ENCODE measurements around the gene ABCG8. TPM values are rescaled to one million over a fixed set of nuclear protein-coding genes. Genes with fewer than 3 reads are reported as not detected.

ABCG8 gene
- total RNA-seq, 2 donors from 2014 or later: not detected

- H3K27me3 Mint-ChIP-seq: peaks cover 0 to 5% of the 10 kb centered on the region in 2 donors
- H3K4me3 Mint-ChIP-seq: no peak overlapping the region
- ATAC-seq: no peak
- no peak for DNase-seq (ENCODE audit: low spot score)
- no peaks in the 10 kb centered on the region for H3K36me3 Mint-ChIP-seq
- no peaks in the 10 kb centered on the region for H3K9me3 Mint-ChIP-seq
- no peaks in the 10 kb centered on the region for H3K4me1 Mint-ChIP-seq (ENCODE audit: low read depth in 2 of 2)
- H3K27ac Mint-ChIP-seq: no peak overlapping the region
Observed at GRCh38 chr2:43814711-43815110, 24.1 kb upstream of the ABCG8 start.

GRCh38 chr2:43818761-43819160, 20.0 kb upstream of the ABCG8 start:
- Mint-ChIP-seq H3K36me3 (no peaks in the 10 kb centered on the region), H3K4me1 (ENCODE audit: low read depth in 2 of 2) (no peaks in the 10 kb centered on the region), H3K9me3 (no peaks in the 10 kb centered on the region), H3K27ac (no peak overlapping the region), H3K27me3 (peaks cover 15 to 26% of the 10 kb centered on the region in 2 donors), H3K4me3 (no peak overlapping the region)
- no peak for DNase-seq (ENCODE audit: low spot score)
- ATAC-seq: no peak

DNA sequence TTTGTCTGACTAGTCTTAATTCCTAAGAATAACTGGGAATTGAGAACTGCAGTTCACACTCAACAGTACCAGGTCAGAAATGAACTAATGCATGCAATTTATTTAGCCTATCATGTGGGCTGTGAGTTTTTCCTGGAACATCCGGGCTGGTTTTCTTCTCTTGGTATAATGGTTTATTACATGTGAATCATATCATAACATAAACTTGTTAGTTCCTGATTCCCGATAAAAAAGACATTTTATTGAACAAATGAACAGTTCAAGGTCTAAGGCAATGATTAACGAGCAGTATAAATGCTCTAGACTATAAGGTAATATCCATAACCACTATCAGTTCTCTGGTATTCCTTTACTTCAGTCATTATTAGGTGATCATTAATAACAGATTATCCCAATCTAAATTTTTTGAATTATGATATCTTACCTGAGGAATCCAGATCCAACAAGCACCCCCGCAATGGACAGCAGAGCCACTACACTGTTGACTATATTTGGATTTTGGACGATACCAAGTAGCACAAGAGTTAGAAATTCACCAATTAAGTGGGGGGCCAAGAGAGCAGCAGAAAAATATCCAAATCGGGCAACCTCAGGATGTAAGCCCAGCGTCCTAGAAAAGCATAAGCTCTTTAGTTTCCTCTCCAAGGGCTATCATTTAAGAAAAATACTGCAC, 19.1 kb upstream of the ABCG8 start:
- Mint-ChIP-seq H3K27ac (no peak overlapping the region), H3K36me3 (no peaks in the 10 kb centered on the region), H3K4me3 (no peak overlapping the region), H3K9me3 (no peaks in the 10 kb centered on the region), H3K4me1 (ENCODE audit: low read depth in 2 of 2) (no peaks in the 10 kb centered on the region), H3K27me3 (peaks cover 15 to 27% of the 10 kb centered on the region in 2 donors)
- ATAC-seq: no peak
- DNase-seq (ENCODE audit: low spot score): no peak

DNA sequence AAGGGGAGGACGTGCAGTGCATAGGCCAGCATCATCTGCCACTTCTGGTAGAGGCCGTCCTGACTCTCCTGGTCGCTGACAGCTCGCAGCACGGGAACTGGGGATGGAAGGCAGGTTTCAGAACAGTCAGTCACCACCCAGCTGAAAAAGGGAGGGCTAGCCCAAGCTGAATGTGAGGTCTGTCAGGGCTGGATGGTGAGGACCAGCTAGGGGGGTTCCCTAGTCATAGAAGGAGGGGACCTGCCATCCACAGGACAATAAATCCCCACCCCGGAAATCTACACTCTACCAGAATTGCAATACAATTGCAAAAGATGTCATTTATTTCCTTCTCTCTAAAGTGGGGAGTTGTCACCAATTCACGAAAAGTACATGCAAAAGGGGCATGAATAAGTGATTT, 15.9 kb upstream of the ABCG8 start:
- H3K27me3 Mint-ChIP-seq: peaks cover 15 to 25% of the 10 kb centered on the region in 2 donors
- DNase-seq (ENCODE audit: low spot score) (no peak), ATAC-seq (no peak)
- no peak overlapping the region for H3K4me3 Mint-ChIP-seq
- no peaks in the 10 kb centered on the region for H3K36me3 Mint-ChIP-seq
- H3K4me1 Mint-ChIP-seq (ENCODE audit: low read depth in 2 of 2): no peaks in the 10 kb centered on the region
- H3K27ac Mint-ChIP-seq: no peak overlapping the region
- H3K9me3 Mint-ChIP-seq: no peaks in the 10 kb centered on the region

- Mint-ChIP-seq H3K4me1 (ENCODE audit: low read depth in 2 of 2) (no peaks in the 10 kb centered on the region), H3K4me3 (no peak overlapping the region), H3K9me3 (no peaks in the 10 kb centered on the region), H3K27me3 (peaks cover 15 to 25% of the 10 kb centered on the region in 2 donors), H3K27ac (no peak overlapping the region), H3K36me3 (no peaks in the 10 kb centered on the region)
- ATAC-seq (no peak), DNase-seq (ENCODE audit: low spot score) (no peak)
Observed at GRCh38 chr2:43823751-43824150, 15.0 kb upstream of the ABCG8 start.

GRCh38 chr2:43824512-43824911, 14.3 kb upstream of the ABCG8 start:
- H3K9me3 Mint-ChIP-seq: no peaks in the 10 kb centered on the region
- no peaks in the 10 kb centered on the region for H3K4me1 Mint-ChIP-seq (ENCODE audit: low read depth in 2 of 2)
- H3K27ac Mint-ChIP-seq: no peak overlapping the region
- no peaks in the 10 kb centered on the region for H3K36me3 Mint-ChIP-seq
- ATAC-seq (no peak), DNase-seq (ENCODE audit: low spot score) (no peak)
- no peak overlapping the region for H3K4me3 Mint-ChIP-seq
- H3K27me3 Mint-ChIP-seq: peaks cover 20 to 27% of the 10 kb centered on the region in 2 donors

- no peak overlapping the region for H3K4me3 Mint-ChIP-seq
- H3K4me1 Mint-ChIP-seq (ENCODE audit: low read depth in 2 of 2): no peaks in the 10 kb centered on the region
- no peak overlapping the region for H3K27ac Mint-ChIP-seq
- peaks cover 25 to 29% of the 10 kb centered on the region in 2 donors for H3K27me3 Mint-ChIP-seq
- no peaks in the 10 kb centered on the region for H3K36me3 Mint-ChIP-seq
- DNase-seq (ENCODE audit: low spot score): no peak
- H3K9me3 Mint-ChIP-seq: no peaks in the 10 kb centered on the region
- no peak for ATAC-seq
Observed at GRCh38 chr2:43824951-43825493, 13.7 kb upstream of the ABCG8 start.

DNA sequence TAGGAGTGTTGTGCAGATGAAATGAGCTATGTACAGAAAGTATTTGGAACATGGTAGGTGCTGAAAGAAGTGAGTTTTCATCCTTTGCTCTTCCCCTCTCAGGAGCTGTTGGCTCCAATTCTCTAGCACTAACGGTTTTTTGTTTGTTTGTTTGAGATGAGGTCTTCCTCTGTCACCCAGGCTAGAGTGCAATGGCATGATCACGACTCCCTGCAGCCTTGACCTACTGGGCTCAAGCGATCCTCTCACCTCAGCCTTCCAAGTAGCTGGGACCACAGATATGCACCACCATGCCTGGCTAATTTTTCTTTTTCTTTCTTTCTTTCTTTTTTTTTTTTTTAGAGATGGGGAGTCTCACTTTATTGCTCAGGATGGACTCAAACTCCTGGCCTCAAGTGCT, 12.9 kb upstream of the ABCG8 start:
- Mint-ChIP-seq H3K36me3 (no peaks in the 10 kb centered on the region), H3K4me1 (ENCODE audit: low read depth in 2 of 2) (no peaks in the 10 kb centered on the region), H3K27ac (no peak overlapping the region), H3K27me3 (peaks cover 29 to 33% of the 10 kb centered on the region in 2 donors), H3K9me3 (no peaks in the 10 kb centered on the region), H3K4me3 (no peak overlapping the region)
- ATAC-seq (no peak), DNase-seq (ENCODE audit: low spot score) (no peak)

DNA sequence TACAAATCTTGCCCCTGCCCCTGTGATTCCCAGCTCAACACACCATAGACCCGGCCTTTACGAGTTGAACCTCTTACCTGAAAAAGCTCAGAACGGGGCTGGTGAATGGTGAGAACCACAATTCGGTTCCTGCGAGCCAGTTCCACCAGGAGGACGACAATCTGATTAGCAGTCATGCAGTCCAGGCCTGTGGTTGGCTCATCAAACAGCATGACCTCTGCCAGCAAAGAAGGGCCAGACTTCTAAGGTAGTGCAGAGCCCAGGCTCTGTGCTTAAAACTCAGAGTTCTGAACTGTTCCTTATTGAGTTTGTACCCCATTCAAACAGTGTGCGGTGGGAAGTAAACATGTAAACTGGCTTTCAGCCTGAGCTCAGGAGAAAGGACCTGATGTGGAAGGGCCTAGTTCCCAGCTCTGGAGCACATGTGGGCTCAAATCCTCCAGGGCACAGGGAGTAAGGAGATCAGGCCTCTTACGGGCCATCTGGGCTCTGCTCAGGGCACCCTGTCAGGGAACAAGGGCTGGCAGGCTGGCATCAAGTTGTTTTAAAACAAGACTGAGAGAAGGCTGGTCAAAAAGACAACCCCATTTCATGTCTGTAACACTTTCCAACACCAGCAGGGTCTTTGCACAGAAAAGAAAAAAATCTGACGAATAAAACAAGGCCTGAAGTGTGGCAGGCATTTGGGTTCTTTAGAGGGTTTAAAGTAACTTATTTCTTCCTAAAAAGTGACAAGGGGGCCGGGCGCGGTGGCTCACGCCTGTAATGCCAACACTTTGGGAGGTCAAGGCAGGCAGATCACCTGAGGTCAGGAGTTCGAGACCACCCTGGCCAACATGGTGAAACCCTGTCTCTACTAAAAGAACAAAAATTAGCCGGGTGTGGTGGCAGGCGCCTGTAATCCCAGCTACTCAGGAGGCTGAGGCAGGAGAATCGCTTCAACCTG, 12.2 kb upstream of the ABCG8 start:
- Mint-ChIP-seq H3K27me3 (peaks cover 26 to 33% of the 10 kb centered on the region in 2 donors), H3K36me3 (no peaks in the 10 kb centered on the region), H3K4me1 (ENCODE audit: low read depth in 2 of 2) (no peaks in the 10 kb centered on the region), H3K9me3 (no peaks in the 10 kb centered on the region), H3K4me3 (no peak overlapping the region), H3K27ac (no peak overlapping the region)
- no peak for ATAC-seq
- DNase-seq (ENCODE audit: low spot score): no peak

GRCh38 chr2:43831543-43832294, 7.1 kb upstream of the ABCG8 start:
- H3K27me3 Mint-ChIP-seq: peaks cover 13 to 25% of the 10 kb centered on the region in 2 donors
- DNase-seq (ENCODE audit: low spot score) (no peak), ATAC-seq (peak; percentile 40 to 45)
- H3K4me1 Mint-ChIP-seq (ENCODE audit: low read depth in 2 of 2): no peaks in the 10 kb centered on the region
- H3K4me3 Mint-ChIP-seq: no peak overlapping the region
- H3K9me3 Mint-ChIP-seq: no peaks in the 10 kb centered on the region
- no peak overlapping the region for H3K27ac Mint-ChIP-seq
- no peaks in the 10 kb centered on the region for H3K36me3 Mint-ChIP-seq

- Mint-ChIP-seq H3K4me1 (ENCODE audit: low read depth in 2 of 2) (no peaks in the 10 kb centered on the region), H3K9me3 (no peaks in the 10 kb centered on the region), H3K4me3 (no peak overlapping the region), H3K27me3 (peaks cover 13 to 25% of the 10 kb centered on the region in 2 donors), H3K27ac (no peak overlapping the region), H3K36me3 (no peaks in the 10 kb centered on the region)
- no peak for DNase-seq (ENCODE audit: low spot score)
- no peak for ATAC-seq
Observed at GRCh38 chr2:43832457-43832856, 6.3 kb upstream of the ABCG8 start.

DNA sequence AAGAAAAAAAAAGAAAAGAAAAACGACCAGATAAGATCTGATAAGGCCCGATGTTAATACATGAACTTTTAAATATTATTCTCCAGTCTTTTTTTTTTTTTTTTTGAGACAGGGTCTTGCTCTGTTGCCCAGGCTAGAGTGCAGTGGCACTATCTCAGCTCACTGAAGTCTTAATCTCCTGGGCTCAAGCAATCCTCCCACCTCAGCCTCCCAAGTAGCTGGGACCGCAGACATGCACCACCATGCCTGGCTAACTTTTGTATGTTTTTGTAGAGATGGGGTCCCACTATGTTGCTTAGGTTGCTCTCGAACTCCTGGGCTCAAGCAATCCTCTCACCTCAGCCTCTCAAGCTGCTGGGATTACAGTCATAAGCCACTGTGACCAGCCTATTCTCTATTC, 1.7 kb upstream of the ABCG8 start:
- Mint-ChIP-seq H3K27me3 (peaks cover 0 to 2% of the 10 kb centered on the region in 2 donors), H3K36me3 (no peaks in the 10 kb centered on the region), H3K4me3 (no peak overlapping the region), H3K9me3 (no peaks in the 10 kb centered on the region), H3K4me1 (ENCODE audit: low read depth in 2 of 2) (no peaks in the 10 kb centered on the region), H3K27ac (no peak overlapping the region)
- no peak for DNase-seq (ENCODE audit: low spot score)
- no peak for ATAC-seq

GRCh38 chr2:43837831-43838559, 776 bp upstream of the ABCG8 start:
- DNase-seq (ENCODE audit: low spot score) (no peak), ATAC-seq (peak in 1 of 2 donors; percentile 26)
- no peak overlapping the region for H3K4me3 Mint-ChIP-seq
- no peak overlapping the region for H3K27ac Mint-ChIP-seq
- H3K9me3 Mint-ChIP-seq: no peaks in the 10 kb centered on the region
- H3K27me3 Mint-ChIP-seq: peaks cover 0 to 1% of the 10 kb centered on the region in 2 donors
- H3K36me3 Mint-ChIP-seq: no peaks in the 10 kb centered on the region
- H3K4me1 Mint-ChIP-seq (ENCODE audit: low read depth in 2 of 2): no peaks in the 10 kb centered on the region
